Measurements from ENCODE around the gene OTOS.

GRCh38 chr2:240165661-240166060, 25.2 kb upstream of the OTOS start:
- TF ChIP-seq CTCF (conservative IDR thresholded peaks at IDR 0.05 in 1 of 2, IDR thresholded peaks at IDR 0.05 in 1 of 2; ENCODE audit: extremely low read depth in 1 of 2, insufficient read depth in 1 of 2, low read depth in 1 of 2, low read length in 2 of 2), result no peak
- TF ChIP-seq EZH2 (IDR thresholded peaks at IDR 0.05; ENCODE audit: borderline replicate concordance, low read length), result no peak

All from mammary epithelial cell (primary cell).